ENCODE measurements around the gene TMEM44. TPM values are rescaled to one million over a fixed set of nuclear protein-coding genes. Genes with fewer than 3 reads are reported as not detected.
"Not testable (repeated sequence)": the region's sequence is repeated elsewhere in the genome, so short reads cannot be mapped to it uniquely, and the experiment has no call there.

TMEM44 gene
- total RNA-seq, 1 experiment from 2014 or later: 19.0 TPM

GRCh38 chr3:194609601-194610000 is 23.6 kb downstream of the TMEM44 start:
- no peak for DNase-seq (ENCODE audit: low read depth)

GRCh38 chr3:194608981-194609380 is 24.2 kb downstream of the TMEM44 start:
- no peak for DNase-seq (ENCODE audit: low read depth)

GRCh38 chr3:194607592-194608389 is 25.4 kb downstream of the TMEM44 start:
- DNase-seq (ENCODE audit: low read depth): no peak

GRCh38 chr3:194606941-194607340 is 26.3 kb downstream of the TMEM44 start:
- no peak for DNase-seq (ENCODE audit: low read depth)

GRCh38 chr3:194606163-194606562 is 27.1 kb downstream of the TMEM44 start:
- DNase-seq (ENCODE audit: low read depth): no peak

- not testable (repeated sequence) for DNase-seq (ENCODE audit: low read depth)
These were observed 27.9 kb downstream of the TMEM44 start for GRCh38 chr3:194605314-194605713.

- DNase-seq (ENCODE audit: low read depth): no peak
These were observed 28.4 kb downstream of the TMEM44 start for GRCh38 chr3:194604837-194605236.

- DNase-seq (ENCODE audit: low read depth): no peak
These were observed 29.1 kb downstream of the TMEM44 start for GRCh38 chr3:194604126-194604525.

GRCh38 chr3:194602669-194603171 is 30.5 kb downstream of the TMEM44 start:
- DNase-seq (ENCODE audit: low read depth): no peak

- DNase-seq (ENCODE audit: low read depth): peak; percentile 99
These were observed 34.3 kb downstream of the TMEM44 start for GRCh38 chr3:194598771-194599557.

GRCh38 chr3:194596906-194597305 is 36.3 kb downstream of the TMEM44 start:
- DNase-seq (ENCODE audit: low read depth): no peak

GRCh38 chr3:194592798-194593752 is 40.1 kb downstream of the TMEM44 start:
- peak; percentile 99 for DNase-seq (ENCODE audit: low read depth)

GRCh38 chr3:194588741-194589140 is 44.5 kb downstream of the TMEM44 start:
- DNase-seq (ENCODE audit: low read depth): no peak

- no peak for DNase-seq (ENCODE audit: low read depth)
These were observed 45.0 kb downstream of the TMEM44 start for GRCh38 chr3:194588236-194588635.

GRCh38 chr3:194587438-194587931 is 45.7 kb downstream of the TMEM44 start:
- peak; percentile 76 for DNase-seq (ENCODE audit: low read depth)

GRCh38 chr3:194586836-194587235 is 46.4 kb downstream of the TMEM44 start:
- peak; percentile 88 for DNase-seq (ENCODE audit: low read depth)

GRCh38 chr3:194585880-194586281 is 47.3 kb downstream of the TMEM44 start:
- no peak for DNase-seq (ENCODE audit: low read depth)

GRCh38 chr3:194584866-194585265 is 48.4 kb downstream of the TMEM44 start:
- DNase-seq (ENCODE audit: low read depth): peak; percentile 41

GRCh38 chr3:194584320-194584776 is 48.9 kb downstream of the TMEM44 start:
- no peak for DNase-seq (ENCODE audit: low read depth)

GRCh38 chr3:194582196-194582905 is 50.9 kb downstream of the TMEM44 start:
- DNase-seq (ENCODE audit: low read depth): no peak
